Keratinocyte (primary cell): ENCODE data around the gene BICRAL. TPM values are rescaled to one million over a fixed set of nuclear protein-coding genes. Genes with fewer than 3 reads are reported as not detected.
A peak's percentile ranks its signal among the peaks of the same experiment; 100 is the strongest.

Experiments used
- DNase-seq: peaks from one replicate; pipeline ENCODE4 v3.0.0-alpha.2; 2011; ENCODE audit warnings: low read depth, missing footprints, low spot score
- FAIRE-seq: peaks from 2 replicates; lab custom pipeline; 2011; peaks lifted over from hg19 to GRCh38; lab: Jason Lieb, UNC
- H2AFZ ChIP-seq: 2 replicates; pipeline ENCODE4 v1.6.0; 2012; ENCODE audit warnings: low read length, control low read depth, inconsistent platforms; ENCODE audit not compliant: control insufficient read depth
- H3K27ac ChIP-seq: 2 replicates; pipeline ENCODE4 v1.5.1; 2011; ENCODE audit warnings: low read length; ENCODE audit not compliant: control insufficient read depth, insufficient read depth
- H3K27me3 ChIP-seq: 3 replicates; pipeline ENCODE4 v1.6.0; 2011; ENCODE audit warnings: low read length; ENCODE audit not compliant: control insufficient read depth, insufficient read depth; ENCODE audit errors: extremely low read depth
- H3K36me3 ChIP-seq, 2 experiments: 2 replicates in 1 of 2; 3 replicates in 1 of 2; pipeline ENCODE4 v1.5.1; 2011; ENCODE audit warnings: low read length in 2 of 2, mild to moderate bottlenecking in 1 of 2; ENCODE audit not compliant: control insufficient read depth in 2 of 2, insufficient read depth in 2 of 2; ENCODE audit errors: extremely low read depth in 1 of 2
- H3K4me1 ChIP-seq: 3 replicates; pipeline ENCODE4 v1.5.1; 2011; ENCODE audit warnings: low read length; ENCODE audit not compliant: control insufficient read depth, insufficient read depth; ENCODE audit errors: extremely low read depth
- H3K4me2 ChIP-seq: 3 replicates; pipeline ENCODE4 v1.6.0; 2011; ENCODE audit warnings: low read depth, low read length; ENCODE audit not compliant: control insufficient read depth, insufficient read depth; ENCODE audit errors: extremely low read depth
- H3K4me3 ChIP-seq, 3 experiments: fragments of 200-600 bp in 1 of 3; sonication (generic) in 1 of 3; 2 replicates in 2 of 3; 3 replicates in 1 of 3; pipeline ENCODE4 v1.5.1; 2011 to 2016; ENCODE audit warnings: low read length in 3 of 3, mild to moderate bottlenecking in 3 of 3, control low read depth in 2 of 3, inconsistent platforms in 1 of 3, low read depth in 1 of 3, mixed read lengths in 1 of 3, mixed run types in 1 of 3, moderate library complexity in 1 of 3; ENCODE audit not compliant: control insufficient read depth in 2 of 3, insufficient read depth in 2 of 3; ENCODE audit errors: extremely low read depth in 1 of 3
- H3K79me2 ChIP-seq: 2 replicates; pipeline ENCODE4 v1.6.0; 2012; ENCODE audit warnings: low read length; ENCODE audit not compliant: control insufficient read depth, insufficient read depth
- H3K9ac ChIP-seq: 3 replicates; pipeline ENCODE4 v1.6.0; 2011; ENCODE audit warnings: low read length; ENCODE audit not compliant: control insufficient read depth, insufficient read depth; ENCODE audit errors: extremely low read depth
- H3K9me1 ChIP-seq: 3 replicates; pipeline ENCODE4 v1.6.0; 2011; ENCODE audit warnings: low read length; ENCODE audit not compliant: control insufficient read depth, insufficient read depth; ENCODE audit errors: extremely low read depth
- H3K9me3 ChIP-seq: 2 replicates; pipeline ENCODE4 v1.5.1; 2012; ENCODE audit warnings: low read depth, low read length; ENCODE audit not compliant: control insufficient read depth
- H4K20me1 ChIP-seq: 3 replicates; pipeline ENCODE4 v1.6.0; 2011; ENCODE audit warnings: low read length; ENCODE audit not compliant: control insufficient read depth, insufficient read depth; ENCODE audit errors: extremely low read depth
- EZH2 ChIP-seq: IDR thresholded peaks from one replicate; pipeline ENCODE4 v1.6.1; 2012; ENCODE audit warnings: inconsistent platforms, mild to moderate bottlenecking, low read length, moderate library complexity
- dilution Hi-C: fragments of 300-500 bp; cut with MboI; formaldehyde crosslinking; loops from one replicate; pipeline ENCODE4 v1.7.0; 2020; ENCODE audit warnings: low sequenced_read_pairs; ENCODE audit not compliant: extremely low pct_ligation_motif_present
- polyA plus RNA-seq, 5 experiments: library from polyadenylated mRNA; depleted of rRNA in 3 of 5; stranded (reverse) in 3 of 5; stranded (forward) in 1 of 5; unstranded in 1 of 5; fragments of >200 nt; gene quantifications; 1 replicate in 1 of 5; 2 replicates in 3 of 5; 3 replicates in 1 of 5; pipeline versions ENCODE4 v1.2.1 to v1.2.3, GENCODE V29; 2011 to 2012; ENCODE audit warnings: missing spikeins in 2 of 5, low read depth in 1 of 5, low replicate concordance in 1 of 5
- TF ChIP-seq, protein P1 (sequence below), 3 experiments: IDR thresholded peaks in 1 of 3; conservative IDR thresholded peaks in 1 of 3; optimal IDR thresholded peaks in 1 of 3; 2 replicates in 2 of 3; 3 replicates in 1 of 3; pipeline versions ENCODE3 to v1.5.1; 2011; ENCODE audit warnings: low read length in 3 of 3, mild to moderate bottlenecking in 3 of 3, moderate library complexity in 2 of 3, control low read depth in 1 of 3, inconsistent platforms in 1 of 3; ENCODE audit not compliant: insufficient read depth in 2 of 3; ENCODE audit errors: extremely low read depth in 1 of 3

BICRAL gene
- polyA plus RNA-seq, 1 donor (not counting 4 experiments of a cell fraction or from before 2014, with no cell fraction given), result 5.0 TPM

- Histone ChIP-seq H3K4me3 (no peak overlapping the region), H3K36me3 (no peaks in the 10 kb centered on the region), H3K27ac (no peak overlapping the region), H2AFZ (peak overlapping the region; percentile 16), H4K20me1 (no peaks in the 10 kb centered on the region), H3K4me1 (no peaks in the 10 kb centered on the region), H3K27me3 (no peaks in the 10 kb centered on the region), H3K9me1 (no peaks in the 10 kb centered on the region), H3K4me2 (no peak overlapping the region), H3K79me2 (no peaks in the 10 kb centered on the region), H3K9ac (no peak overlapping the region), H3K9me3 (no peaks in the 10 kb centered on the region)
- FAIRE-seq (no peak), DNase-seq (no peak)
- TF ChIP-seq EZH2, result no peak
- TF ChIP-seq, protein P1, sequence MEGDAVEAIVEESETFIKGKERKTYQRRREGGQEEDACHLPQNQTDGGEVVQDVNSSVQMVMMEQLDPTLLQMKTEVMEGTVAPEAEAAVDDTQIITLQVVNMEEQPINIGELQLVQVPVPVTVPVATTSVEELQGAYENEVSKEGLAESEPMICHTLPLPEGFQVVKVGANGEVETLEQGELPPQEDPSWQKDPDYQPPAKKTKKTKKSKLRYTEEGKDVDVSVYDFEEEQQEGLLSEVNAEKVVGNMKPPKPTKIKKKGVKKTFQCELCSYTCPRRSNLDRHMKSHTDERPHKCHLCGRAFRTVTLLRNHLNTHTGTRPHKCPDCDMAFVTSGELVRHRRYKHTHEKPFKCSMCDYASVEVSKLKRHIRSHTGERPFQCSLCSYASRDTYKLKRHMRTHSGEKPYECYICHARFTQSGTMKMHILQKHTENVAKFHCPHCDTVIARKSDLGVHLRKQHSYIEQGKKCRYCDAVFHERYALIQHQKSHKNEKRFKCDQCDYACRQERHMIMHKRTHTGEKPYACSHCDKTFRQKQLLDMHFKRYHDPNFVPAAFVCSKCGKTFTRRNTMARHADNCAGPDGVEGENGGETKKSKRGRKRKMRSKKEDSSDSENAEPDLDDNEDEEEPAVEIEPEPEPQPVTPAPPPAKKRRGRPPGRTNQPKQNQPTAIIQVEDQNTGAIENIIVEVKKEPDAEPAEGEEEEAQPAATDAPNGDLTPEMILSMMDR (optimal IDR thresholded peaks at IDR 0.05 in 1 of 3, IDR thresholded peaks at IDR 0.05 in 1 of 3, conservative IDR thresholded peaks at IDR 0.05 in 1 of 3; ENCODE audit: extremely low read depth in 1 of 3, insufficient read depth in 2 of 3, low read length in 3 of 3), result peak; percentile 45 to 59 (median 55)
- dilution Hi-C loops, result no loop called here
These were observed 117.1 kb downstream of the BICRAL start for GRCh38 chr6:42898891-42899361.

GRCh38 chr6:42899871-42900270, 118.0 kb downstream of the BICRAL start:
- TF ChIP-seq, protein P1 (optimal IDR thresholded peaks at IDR 0.05 in 1 of 3, IDR thresholded peaks at IDR 0.05 in 1 of 3, conservative IDR thresholded peaks at IDR 0.05 in 1 of 3; ENCODE audit: extremely low read depth in 1 of 3, insufficient read depth in 2 of 3, low read length in 3 of 3), result no peak
- no peak for TF ChIP-seq EZH2
- H4K20me1 ChIP-seq, result no peaks in the 10 kb centered on the region
- H3K4me3 ChIP-seq, result no peak overlapping the region
- no peaks in the 10 kb centered on the region for H3K9me3 ChIP-seq
- H3K27ac ChIP-seq, result no peak overlapping the region
- H3K9me1 ChIP-seq, result no peaks in the 10 kb centered on the region
- DNase-seq, result no peak
- no peak overlapping the region for H3K9ac ChIP-seq
- H3K27me3 ChIP-seq, result no peaks in the 10 kb centered on the region
- H3K4me1 ChIP-seq, result no peaks in the 10 kb centered on the region
- H3K4me2 ChIP-seq, result no peak overlapping the region
- dilution Hi-C loops, result no loop called here
- H2AFZ ChIP-seq, result no peak overlapping the region
- no peaks in the 10 kb centered on the region for H3K36me3 ChIP-seq
- H3K79me2 ChIP-seq, result no peaks in the 10 kb centered on the region
- FAIRE-seq, result no peak
